Stimulated activated CD4-positive, alpha-beta T cell treated with anti-CD3 and anti-CD28 coated beads, Interleukin-1b, Interleukin-23, amount 100 ng/mL, for 4 hours (primary cell): Measurements from ENCODE around the gene SERTAD2.

Source experiments
- DNase-seq, 2 donors: peaks; one replicate each; pipeline ENCODE4 v3.0.0-alpha.2; 2020; ENCODE audit warnings: low read depth in 2 of 2

SERTAD2 gene

DNA sequence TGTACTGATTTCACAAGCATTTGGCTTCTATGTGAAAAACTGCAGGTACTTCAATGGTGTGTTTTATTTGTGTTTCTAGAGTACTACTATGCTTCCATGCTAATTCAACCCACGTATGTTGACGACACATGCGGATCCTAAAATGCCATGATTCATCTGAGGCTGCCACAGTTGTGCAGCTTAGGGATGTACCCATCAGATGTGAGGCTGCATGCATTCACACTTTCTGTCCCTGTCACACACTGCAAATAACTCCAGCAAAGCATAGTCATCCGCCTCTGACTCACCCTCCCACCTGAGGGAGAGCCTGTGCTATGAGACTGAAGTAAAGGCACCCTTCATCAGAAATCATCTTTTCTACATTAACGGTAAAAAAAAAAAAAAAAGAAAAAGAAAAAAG, 22.1 kb upstream of the SERTAD2 start:
- peak; percentile 46 to 55 for DNase-seq

DNA sequence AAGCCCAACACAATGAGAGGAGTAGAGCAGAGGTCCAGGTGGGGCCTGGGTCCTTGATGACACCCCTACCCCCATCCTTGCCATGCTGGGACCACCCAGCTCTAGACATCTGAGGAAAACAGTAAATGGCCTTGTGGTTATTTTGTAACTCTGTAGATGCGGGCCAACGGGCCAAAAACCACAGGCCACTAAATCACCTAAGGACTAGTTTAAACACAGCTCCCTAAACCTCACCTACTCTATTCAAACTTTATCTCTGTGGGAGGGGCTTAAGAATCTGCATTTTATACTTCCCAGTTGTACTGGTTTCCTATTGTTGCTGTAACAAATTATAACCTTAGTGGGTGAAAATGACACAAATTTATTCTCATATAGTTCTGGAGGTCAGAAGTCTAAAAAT, 19.0 kb upstream of the SERTAD2 start:
- no peak for DNase-seq

- DNase-seq = no peak
Measured at GRCh38 chr2:64670047-64670446, 16.3 kb upstream of the SERTAD2 start.

GRCh38 chr2:64669288-64669687, 15.6 kb upstream of the SERTAD2 start:
- DNase-seq = no peak

DNA sequence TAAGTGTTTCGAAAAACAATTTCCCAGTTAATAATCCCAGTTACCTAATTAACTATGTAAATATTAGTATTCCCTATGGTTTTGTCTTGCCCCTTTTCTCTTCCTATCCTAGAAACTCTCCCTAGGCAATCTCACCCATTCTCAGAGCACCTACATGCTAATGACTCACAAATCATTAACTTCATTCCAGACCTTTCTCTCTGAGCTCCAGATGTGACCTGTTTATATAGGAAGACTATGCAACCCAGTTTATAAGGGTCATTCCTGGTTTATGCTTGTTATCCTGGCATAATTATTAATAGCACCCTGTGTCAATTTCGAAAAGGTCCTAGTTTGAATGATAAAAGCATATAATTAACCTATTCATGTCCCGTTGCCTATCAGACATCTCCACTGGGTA, 14.8 kb upstream of the SERTAD2 start:
- no peak for DNase-seq

GRCh38 chr2:64667535-64667934, 13.8 kb upstream of the SERTAD2 start:
- DNase-seq = no peak

- DNase-seq = no peak
Measured at GRCh38 chr2:64666810-64667438, 13.2 kb upstream of the SERTAD2 start.

- DNase-seq = no peak
Measured at GRCh38 chr2:64665709-64666108, 12.0 kb upstream of the SERTAD2 start.

GRCh38 chr2:64663402-64663801, 9.7 kb upstream of the SERTAD2 start:
- DNase-seq = no peak

GRCh38 chr2:64661741-64662169, 8.0 kb upstream of the SERTAD2 start:
- no peak for DNase-seq

DNA sequence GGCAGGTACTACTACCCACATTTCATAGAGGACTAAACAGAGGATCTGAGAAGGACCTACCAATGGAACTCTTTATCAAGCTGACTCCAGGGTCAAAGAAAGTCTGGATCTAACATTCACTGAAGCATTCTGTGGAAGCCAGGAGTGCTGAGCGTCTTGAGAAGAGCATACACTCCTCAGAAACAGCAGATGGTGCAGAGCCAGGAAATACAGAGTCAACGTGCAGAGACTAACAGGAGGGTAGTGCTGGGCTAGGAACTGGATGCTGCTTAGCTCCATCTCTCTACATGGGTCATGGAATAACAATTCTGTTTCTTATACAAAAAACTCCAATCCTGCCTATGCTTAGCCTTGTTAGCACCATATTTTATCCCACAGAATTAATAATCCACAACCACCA, 5.5 kb upstream of the SERTAD2 start:
- no peak for DNase-seq

- DNase-seq = no peak
Measured at GRCh38 chr2:64658269-64658668, 4.6 kb upstream of the SERTAD2 start.

DNA sequence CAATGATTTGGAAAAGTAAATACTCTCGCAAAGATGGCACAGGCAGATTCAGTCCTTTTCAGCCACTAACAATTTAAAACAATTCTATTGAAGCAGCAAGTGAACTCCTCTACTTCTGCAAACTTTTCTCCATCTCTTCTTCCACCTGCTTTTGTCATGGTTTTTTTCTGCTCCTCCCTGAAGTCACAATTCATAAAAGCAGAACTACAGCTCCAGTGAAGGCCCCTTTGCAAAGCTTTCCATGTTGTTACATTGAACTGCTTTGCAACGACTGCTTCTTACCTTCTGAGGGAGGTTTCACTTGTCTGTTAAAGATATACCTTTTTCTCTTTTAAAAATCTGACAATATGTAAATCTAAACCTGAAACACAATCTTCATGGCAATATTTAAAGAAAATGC, 3.7 kb upstream of the SERTAD2 start:
- DNase-seq = no peak

DNA sequence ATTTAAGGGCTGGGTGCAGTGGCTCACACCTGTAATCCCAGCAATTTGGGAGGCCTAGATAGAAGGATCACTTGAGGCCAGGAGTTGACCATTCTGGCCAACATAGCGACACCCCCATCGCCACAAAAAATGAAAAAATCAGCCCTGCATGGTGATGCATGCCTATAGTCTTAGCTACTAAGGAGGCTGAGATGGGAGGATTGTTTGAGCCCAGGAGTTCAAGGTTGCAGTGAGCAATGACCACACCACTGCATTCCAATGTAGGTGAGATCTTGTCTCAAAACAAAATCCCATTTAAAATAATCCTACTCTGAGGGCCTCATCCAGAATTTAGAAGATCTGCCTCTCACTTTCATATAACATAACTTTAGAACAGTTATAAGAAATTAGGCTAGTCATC, 2.7 kb upstream of the SERTAD2 start:
- no peak for DNase-seq

- no peak for DNase-seq
Measured at GRCh38 chr2:64655873-64656272, 2.2 kb upstream of the SERTAD2 start.

DNA sequence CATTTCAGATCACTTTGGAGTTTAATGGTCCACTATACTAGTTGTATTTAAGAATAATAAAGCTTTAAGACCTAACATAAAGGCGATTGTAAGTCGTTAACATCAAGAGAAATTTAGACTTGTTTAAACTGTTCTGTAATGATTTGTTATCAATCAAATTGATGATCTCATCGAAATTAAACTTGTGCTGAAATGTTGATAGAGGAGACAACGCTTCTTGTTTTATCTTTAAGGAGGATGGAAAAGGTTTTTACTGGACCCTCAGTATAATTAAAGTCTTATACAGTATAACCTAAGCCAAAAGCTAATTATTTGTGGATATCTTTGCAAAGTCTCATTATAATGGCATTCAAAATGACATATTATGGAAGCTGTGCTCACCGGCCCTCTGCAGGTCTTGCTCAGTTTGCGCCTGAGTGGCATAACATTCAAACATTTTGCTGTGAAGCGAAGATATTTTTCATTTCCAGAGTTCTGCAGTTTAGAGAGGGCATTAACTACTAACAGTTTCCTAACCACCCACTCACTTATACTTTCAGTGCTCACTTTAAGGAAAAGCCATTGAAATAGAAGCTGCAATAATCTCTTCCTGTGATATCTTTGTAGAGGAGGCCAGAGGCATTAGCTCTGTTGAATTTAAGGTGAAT, 1.4 kb upstream of the SERTAD2 start:
- no peak for DNase-seq

- DNase-seq = peak; percentile 41 to 48
Measured at GRCh38 chr2:64654063-64654811, 524 bp upstream of the SERTAD2 start.

DNA sequence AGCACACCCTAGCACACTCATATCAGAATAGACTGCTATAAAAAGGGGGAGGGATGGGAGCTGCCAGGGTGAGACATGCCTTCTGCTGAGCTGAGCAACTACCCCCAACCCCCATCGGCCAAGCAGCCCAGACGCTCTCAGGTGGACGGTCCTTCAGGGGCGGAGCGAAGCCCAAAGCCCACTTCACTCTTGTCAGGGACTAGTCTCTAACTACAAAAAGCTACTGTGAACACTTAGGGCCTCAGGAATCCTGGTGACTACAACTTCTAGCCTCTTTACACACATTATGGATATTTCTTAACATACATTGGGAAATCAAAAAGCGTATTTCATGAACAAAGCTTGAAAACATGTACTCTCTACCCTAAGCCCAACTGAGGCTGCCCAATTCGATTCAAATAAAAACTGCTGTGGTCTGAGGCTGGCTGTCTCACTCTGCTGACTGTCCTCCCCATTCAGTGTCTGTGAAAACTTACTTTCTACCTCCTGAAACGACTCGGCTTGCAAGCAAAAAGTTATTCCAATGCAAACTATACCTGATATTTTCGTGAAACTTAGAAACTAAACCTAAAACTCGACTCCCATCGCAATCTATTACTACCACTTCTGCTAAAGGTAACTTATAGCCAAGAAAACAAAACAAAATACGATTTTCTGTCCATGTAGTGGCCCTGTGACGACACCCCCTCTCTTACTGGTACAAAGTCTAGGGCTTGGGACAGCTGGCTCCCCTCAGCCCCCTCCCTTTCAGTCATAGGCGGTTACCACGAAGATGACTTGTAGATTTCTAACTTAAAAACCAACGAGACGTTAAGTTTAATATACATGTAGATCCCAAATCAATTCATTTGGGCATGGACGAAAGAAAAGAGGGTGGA, 1.2 kb downstream of the SERTAD2 start:
- no peak for DNase-seq

DNA sequence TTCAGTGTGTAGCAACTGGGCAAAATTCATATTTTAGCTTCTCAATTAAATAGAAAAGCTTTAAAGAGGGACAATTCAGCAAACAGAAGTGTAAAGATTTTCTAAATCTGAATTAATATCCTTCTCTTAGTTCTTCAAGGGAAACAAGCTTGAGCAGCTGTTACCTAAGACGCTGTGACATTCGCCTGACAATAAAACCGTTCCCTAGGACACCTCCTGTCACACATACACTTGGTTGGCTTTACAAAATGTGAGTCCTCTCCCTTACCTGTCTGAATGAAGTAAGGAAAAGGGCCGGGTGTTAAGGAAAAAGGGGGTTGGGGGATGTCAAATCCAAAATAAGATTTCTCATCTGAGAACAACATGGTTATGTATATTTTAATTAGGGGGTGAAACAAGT, 2.1 kb downstream of the SERTAD2 start:
- DNase-seq = no peak

DNA sequence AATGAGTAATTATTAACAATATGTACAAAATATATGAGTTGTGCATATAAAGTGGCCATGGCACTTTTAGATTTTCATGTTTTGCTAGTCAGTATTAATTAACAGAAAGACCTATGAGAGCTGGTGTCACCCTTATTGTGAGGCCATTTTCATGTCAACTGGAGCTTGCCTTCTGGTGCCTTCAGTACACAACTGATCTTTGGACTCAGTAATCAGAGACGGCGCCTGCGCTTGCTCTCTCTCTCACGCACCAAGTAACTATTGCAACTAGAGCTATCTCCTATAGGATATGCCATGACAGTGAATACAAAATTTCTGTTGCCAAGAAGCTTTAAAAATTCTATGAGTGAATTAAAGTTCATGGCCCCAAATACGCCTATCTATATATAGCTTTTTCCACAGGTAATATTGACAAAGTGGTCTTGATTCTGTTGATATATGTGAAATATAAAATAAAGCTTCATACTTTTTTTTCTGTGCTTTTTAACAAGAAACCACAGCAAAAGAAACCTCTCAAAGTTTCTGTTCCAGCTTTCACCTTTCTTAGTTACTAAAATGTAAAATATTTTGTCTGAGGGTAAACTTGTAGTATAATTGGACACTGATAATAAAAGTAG, 2.9 kb downstream of the SERTAD2 start:
- DNase-seq = no peak

DNA sequence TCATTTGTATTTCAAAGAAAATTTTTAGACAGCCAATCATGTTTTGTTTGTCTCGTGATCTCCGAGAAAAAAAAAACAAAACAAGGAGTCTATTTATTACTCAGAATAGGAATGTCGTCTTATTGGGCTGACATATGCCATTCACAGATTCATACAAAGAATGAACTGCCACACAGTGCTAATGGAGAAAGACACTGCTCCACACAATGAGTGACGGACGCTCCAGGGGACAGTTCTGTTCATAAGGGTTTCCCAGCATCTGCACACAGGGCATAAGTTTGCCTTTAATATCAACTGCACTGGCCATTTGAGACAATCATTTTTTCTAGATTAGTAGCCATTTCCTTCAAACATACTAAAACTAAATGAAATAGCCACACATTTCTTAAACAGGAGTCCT, 3.4 kb downstream of the SERTAD2 start:
- DNase-seq = no peak

DNA sequence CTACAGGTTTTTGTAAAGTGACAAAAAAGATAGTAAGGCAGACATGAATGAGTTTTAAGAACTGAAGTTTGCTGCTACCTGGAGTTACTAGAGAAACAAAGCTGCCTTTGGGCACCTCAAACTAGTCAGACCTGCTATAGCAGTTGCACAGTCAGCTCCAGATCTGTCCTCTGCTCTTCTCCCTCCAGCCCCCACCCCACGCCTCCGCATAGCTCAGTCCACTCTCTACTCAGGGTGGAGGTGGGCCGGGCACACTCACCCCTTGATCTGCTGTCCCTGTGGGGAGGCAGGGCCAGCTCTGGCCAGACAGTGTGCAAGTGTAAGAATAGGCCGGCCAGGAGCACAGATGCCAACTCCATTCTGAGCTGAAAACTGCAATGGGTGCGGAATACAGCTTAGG, 4.1 kb downstream of the SERTAD2 start:
- no peak for DNase-seq
